A549 (cell line): Measurements from ENCODE around the gene UNCX. TPM values are rescaled to one million over a fixed set of nuclear protein-coding genes. Genes with fewer than 3 reads are reported as not detected.

Source experiments
- ATAC-seq, 2 experiments: fragments of 200-7000 bp in 1 of 2; fragments of >200 bp in 1 of 2; cut with Nextera tagmentation in 1 of 2; cut with Tn5 transposase in 1 of 2; 3 replicates each; pipeline versions ENCODE4 v1.8.0 to v1.9.1; 2018 to 2020; ENCODE audit warnings: mild to moderate bottlenecking in 1 of 2, moderate library complexity in 1 of 2
- CTCF ChIA-PET: fragments of 300-600 bp; sonication (Branson Sonifier 250); formaldehyde crosslinking; extraction: SDS; loops from one replicate; lab custom pipeline; 2021; ENCODE audit warnings: antibody characterized with exemption, inconsistent platforms; lab: Yijun Ruan, JAX
- POLR2A ChIA-PET: fragments of 350-600 bp; formaldehyde crosslinking; extraction: SDS; loops from one replicate; lab custom pipeline; 2021; ENCODE audit warnings: antibody characterized with exemption, inconsistent platforms; lab: Yijun Ruan, JAX
- DNase-seq, 2 experiments: peaks; one replicate each; pipeline versions ENCODE4 v3.0.0 to v3.0.0-alpha.2; 2011 to 2016; ENCODE audit warnings: low read depth in 1 of 2, low spot score in 1 of 2
- FAIRE-seq: peaks from 2 replicates; lab custom pipeline; 2011; peaks lifted over from hg19 to GRCh38; lab: Jason Lieb, UNC
- H3K27ac ChIP-seq, 2 experiments: fragments of >200 bp; sonication (Bioruptor Twin); formaldehyde crosslinking; 3 replicates each; pipeline ENCODE4 v1.5.1; 2016 to 2017
- H3K4me1 ChIP-seq: fragments of >200 bp; sonication (Bioruptor Twin); formaldehyde crosslinking; 3 replicates; pipeline ENCODE4 v1.6.1; 2016
- H3K4me2 ChIP-seq: fragments of >200 bp; sonication (Bioruptor Twin); formaldehyde crosslinking; 3 replicates; pipeline ENCODE4 v1.6.1; 2016
- H3K4me3 ChIP-seq: fragments of >200 bp; sonication (Bioruptor Twin); formaldehyde crosslinking; 3 replicates; pipeline ENCODE4 v1.5.1; 2016
- H3K9me3 ChIP-seq: fragments of >200 bp; sonication (Bioruptor Twin); formaldehyde crosslinking; 3 replicates; pipeline ENCODE4 v1.6.1; 2016
- BCL3 ChIP-seq: fragments of >200 bp; sonication (Bioruptor Twin); formaldehyde crosslinking; IDR thresholded peaks from 3 replicates; pipeline ENCODE4 v1.6.1; 2016
- CBX8 ChIP-seq: fragments of 200-600 bp; sonication (generic); IDR thresholded peaks from 2 replicates; pipeline ENCODE4 v1.6.1; 2016
- CHD4 ChIP-seq: fragments of 200-600 bp; sonication (generic); IDR thresholded peaks from 2 replicates; pipeline ENCODE4 v1.6.1; 2016; ENCODE audit warnings: antibody characterized with exemption, mild to moderate bottlenecking, borderline replicate concordance
- E2F6 ChIP-seq: IDR thresholded peaks from 2 replicates; pipeline ENCODE4 v1.6.1; 2012; ENCODE audit warnings: low read depth, borderline replicate concordance
- EHF ChIP-seq: fragments of 250-450 bp; sonication (Bioruptor Pico); IDR thresholded peaks from 2 replicates; pipeline ENCODE4 v1.5.0; 2020; ENCODE audit warnings: mild to moderate bottlenecking
- EP300 ChIP-seq, 2 experiments: fragments of >200 bp; sonication (Bioruptor Twin); formaldehyde crosslinking; IDR thresholded peaks; 2 replicates in 1 of 2; 3 replicates in 1 of 2; pipeline ENCODE4 v1.6.1; 2016 to 2017
- HMGXB4 ChIP-seq: fragments of 250-450 bp; sonication (Bioruptor Pico); IDR thresholded peaks from 2 replicates; pipeline ENCODE4 v1.5.0; 2021; ENCODE audit warnings: mild to moderate bottlenecking, moderate library complexity, borderline replicate concordance
- JUN ChIP-seq, 2 experiments: fragments of >200 bp; sonication (Bioruptor Twin); formaldehyde crosslinking; IDR thresholded peaks; 2 replicates in 1 of 2; 3 replicates in 1 of 2; pipeline ENCODE4 v1.6.1; 2016 to 2017
- JUNB ChIP-seq: fragments of >200 bp; sonication (Bioruptor Twin); formaldehyde crosslinking; IDR thresholded peaks from 2 replicates; pipeline ENCODE4 v1.6.1; 2016
- KDM5A ChIP-seq: fragments of 200-600 bp; sonication (generic); IDR thresholded peaks from 2 replicates; pipeline ENCODE4 v1.6.1; 2016; ENCODE audit warnings: antibody characterized with exemption, mild to moderate bottlenecking
- MAZ ChIP-seq: fragments of 150-350 bp; IDR thresholded peaks from 2 replicates; pipeline ENCODE4 v1.6.1; 2014; ENCODE audit warnings: antibody characterized with exemption, low read depth, low read length, borderline replicate concordance
- NPAS2 ChIP-seq: fragments of 250-450 bp; sonication (Bioruptor Pico); IDR thresholded peaks from 2 replicates; pipeline ENCODE4 v1.8.0; 2022; ENCODE audit warnings: mild to moderate bottlenecking, moderate library complexity, borderline replicate concordance
- RAD21 ChIP-seq, 2 experiments: fragments of >200 bp in 1 of 2; sonication (Bioruptor Twin) in 1 of 2; formaldehyde crosslinking in 1 of 2; IDR thresholded peaks in 1 of 2; conservative IDR thresholded peaks in 1 of 2; 2 replicates in 1 of 2; 3 replicates in 1 of 2; pipeline ENCODE4 v1.6.1; 2012 to 2018; ENCODE audit warnings: inconsistent platforms in 1 of 2
- RFX5 ChIP-seq: fragments of 450-650 bp; IDR thresholded peaks from 2 replicates; pipeline ENCODE4 v1.7.1; 2014; ENCODE audit warnings: antibody characterized with exemption, mild to moderate bottlenecking, moderate library complexity
- SREBF2 ChIP-seq: fragments of 450-650 bp; IDR thresholded peaks from 2 replicates; pipeline ENCODE4 v1.6.1; 2014; ENCODE audit warnings: mild to moderate bottlenecking, moderate library complexity
- ZNF302 ChIP-seq: fragments of 250-450 bp; sonication (Bioruptor Pico); IDR thresholded peaks from 2 replicates; pipeline ENCODE4 v1.9.0; 2021; ENCODE audit warnings: inconsistent platforms, mild to moderate bottlenecking, moderate library complexity
- WGBS: methylation state at CpG from one replicate; pipeline ENCODE4 v1.1.6; 2017; ENCODE audit errors: missing lambda C conversion rate; 5-methylcytosine and 5-hydroxymethylcytosine counted together
- polyA plus RNA-seq, 4 experiments: library from polyadenylated mRNA; depleted of rRNA in 3 of 4; stranded (reverse); fragments of >200 nt; fragmentation: RNase III in 1 of 4; extraction: RNeasy Plus Mini Kit Qiagen cat#74134 plus additional on column Dnase treatment in 1 of 4; gene quantifications; 2 replicates in 3 of 4; 3 replicates in 1 of 4; pipeline ENCODE4 v1.2.3, GENCODE V29; 2011 to 2017

UNCX gene
- polyA plus RNA-seq, 2 of the 4 experiments (the other 2 are of a cell fraction): not detected

DNA sequence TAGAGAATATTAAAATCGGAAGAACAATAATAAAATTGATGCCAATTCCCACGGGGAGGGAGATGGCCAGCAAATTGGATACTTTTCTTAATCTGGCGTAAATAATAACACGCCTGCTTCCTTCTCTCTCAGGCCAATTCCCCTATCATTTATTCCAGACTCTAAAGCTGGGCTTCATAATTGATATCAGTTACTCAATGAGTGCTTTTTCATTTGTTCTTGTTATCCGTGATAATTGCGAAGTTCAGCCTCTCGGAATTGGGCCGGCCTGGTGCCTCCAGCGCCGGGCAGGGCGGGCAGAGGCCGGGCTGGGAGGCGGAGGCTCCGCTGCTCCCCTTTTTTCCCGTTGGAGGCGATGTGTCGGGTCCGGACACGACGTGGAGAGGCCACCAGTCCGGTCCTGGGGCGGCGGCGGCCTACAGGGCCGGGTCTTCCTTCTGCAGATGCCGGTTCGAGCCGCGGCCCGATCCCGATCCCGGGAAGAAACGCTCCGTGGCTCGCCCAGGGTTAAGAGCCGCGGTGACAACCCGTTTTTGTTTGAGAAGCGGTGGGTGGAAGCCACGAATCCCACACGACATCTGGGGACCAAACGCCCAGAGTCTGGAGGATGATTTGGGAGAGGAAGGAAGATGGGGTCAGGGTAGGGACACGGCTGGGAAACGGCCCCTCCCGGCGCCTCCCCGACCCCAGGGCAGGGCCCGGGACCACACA, 13.6 kb downstream of the UNCX start (continued):
- TF ChIP-seq CBX8 (no peak), JUN (IDR thresholded peaks at IDR 0.05) (no peak), BCL3 (no peak)

DNA sequence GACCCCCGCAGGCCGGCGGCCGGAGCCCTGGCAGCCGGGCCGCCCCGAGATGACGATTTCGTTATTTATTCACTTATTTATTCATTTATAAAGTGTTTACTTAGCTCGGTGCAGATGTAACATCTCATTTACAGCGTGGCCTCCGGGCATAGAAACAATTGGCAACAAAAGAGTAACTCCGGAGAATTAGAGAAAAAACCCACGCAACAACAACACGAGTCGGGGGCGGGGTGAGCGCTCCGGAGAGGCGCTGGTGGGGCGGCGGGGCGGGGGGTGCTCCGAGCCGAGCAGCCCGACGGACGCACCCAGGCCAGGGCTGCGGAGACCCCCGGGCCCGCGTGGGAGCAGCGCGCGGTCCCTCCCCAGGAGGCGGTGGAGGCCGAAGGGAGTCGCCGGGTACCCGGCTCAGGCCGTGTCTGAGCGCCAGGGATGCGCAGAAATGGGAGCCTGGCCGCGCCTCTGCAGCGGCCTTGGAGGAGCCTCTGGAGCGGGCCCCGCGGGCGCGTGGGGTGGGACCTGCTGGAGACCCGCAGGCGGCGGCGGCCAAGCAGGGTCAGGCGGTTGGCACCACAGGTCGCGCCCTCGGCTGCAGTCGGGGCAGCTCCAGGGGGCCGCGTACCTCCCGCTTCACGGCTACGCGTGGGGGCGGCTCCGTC, 14.3 kb downstream of the UNCX start:
- H3K27ac ChIP-seq: no peak overlapping the region
- H3K4me3 ChIP-seq: no peak overlapping the region
- FAIRE-seq (no peak), DNase-seq (no peak), ATAC-seq (no peak)
- H3K4me2 ChIP-seq: no peak overlapping the region
- H3K9me3 ChIP-seq: no peaks in the 10 kb centered on the region
- WGBS: 57% methylated on average over 36 of the region's 68 CpGs
- POLR2A ChIA-PET: no interaction called here
- H3K4me1 ChIP-seq: peaks cover 12% of the 10 kb centered on the region; the same call in 1 of the 3 replicates
- CTCF ChIA-PET: interaction anchor here (0.7 to 2.3 kb wide), 2 partner anchors 21 to 53 kb away, joined by 3 to 10 read pairs; no protein-coding TSS in a partner anchor
- no peak for TF ChIP-seq RAD21 (conservative IDR thresholded peaks at IDR 0.05 in 1 of 2, IDR thresholded peaks at IDR 0.05 in 1 of 2)
- TF ChIP-seq EP300 (IDR thresholded peaks at IDR 0.05): no peak

- CTCF ChIA-PET: interaction anchor here (0.6 to 2.3 kb wide), 7 partner anchors 13 to 366 kb away, joined by 3 to 10 read pairs (median 3); no protein-coding TSS in a partner anchor
Measured at GRCh38 chr7:1247527-1248041, 14.9 kb downstream of the UNCX start.

GRCh38 chr7:1248143-1248915, 15.7 kb downstream of the UNCX start:
- no peaks in the 10 kb centered on the region for H3K9me3 ChIP-seq
- WGBS: 48% methylated on average over 27 of the region's 27 CpGs
- H3K27ac ChIP-seq: no peak overlapping the region
- H3K4me1 ChIP-seq: peaks cover 12% of the 10 kb centered on the region; the same call in 1 of the 3 replicates
- DNase-seq (peak; percentile 22 to 44), ATAC-seq (peak in 1 of 2 experiments; percentile 45; a peak in 3 of 6 replicates), FAIRE-seq (no peak)
- POLR2A ChIA-PET: no interaction called here
- CTCF ChIA-PET: interaction anchor here (0.6 to 2.3 kb wide), 7 partner anchors 14 to 366 kb away, joined by 3 to 10 read pairs (median 4); no protein-coding TSS in a partner anchor
- H3K4me3 ChIP-seq: no peak overlapping the region
- TF ChIP-seq E2F6 (peak; percentile 37; the same call in 1 of the 2 replicates), JUNB (no peak)
- H3K4me2 ChIP-seq: peak overlapping the region; percentile 60

More at GRCh38 chr7:1247527-1248041, 14.9 kb downstream of the UNCX start:
- ATAC-seq (no peak), FAIRE-seq (no peak), DNase-seq (no peak)
- WGBS: 14% methylated on average over 11 of the region's 48 CpGs
- POLR2A ChIA-PET: no interaction called here
- Histone ChIP-seq H3K4me3 (no peak overlapping the region), H3K27ac (no peak overlapping the region), H3K9me3 (no peaks in the 10 kb centered on the region), H3K4me1 (peaks cover 12% of the 10 kb centered on the region; the same call in 1 of the 3 replicates), H3K4me2 (peak overlapping the region; percentile 60)
- TF ChIP-seq MAZ: no peak
- no peak for TF ChIP-seq CHD4
- no peak for TF ChIP-seq NPAS2 (CRISPR knock-in tag)
- no peak for TF ChIP-seq EHF
- TF ChIP-seq HMGXB4 (CRISPR knock-in tag): no peak
- no peak for TF ChIP-seq SREBF2
- TF ChIP-seq RFX5: no peak
- TF ChIP-seq ZNF302 (CRISPR knock-in tag): no peak
- no peak for TF ChIP-seq KDM5A
